PC-9 (cell line): ENCODE measurements around the gene RBCK1. TPM values are rescaled to one million over a fixed set of nuclear protein-coding genes. Genes with fewer than 3 reads are reported as not detected.
"Not testable (repeated sequence)": the region's sequence is repeated elsewhere in the genome, so short reads cannot be mapped to it uniquely, and the experiment has no call there.

Source experiments
- BruUV-seq: library from RNA; stranded (reverse); fragments of 400-500 nt; replicated peaks from 2 replicates; lab custom pipeline; 2021; lab: Mats Ljungman, UMichigan
- CTCF ChIA-PET: fragments of 300-600 bp; sonication (Branson Sonifier 250); formaldehyde crosslinking; loops from one replicate; lab custom pipeline; 2022; ENCODE audit warnings: antibody characterized with exemption; lab: Charles Lee
- POLR2A ChIA-PET: fragments of 300-600 bp; sonication (Branson Sonifier 250); formaldehyde crosslinking; loops from one replicate; lab custom pipeline; 2022; ENCODE audit warnings: antibody characterized with exemption; ENCODE audit not compliant: unreplicated experiment; lab: Charles Lee
- DNase-seq, 2 experiments: peaks; one replicate each; pipeline versions ENCODE4 v3.0.0 to v3.0.0-alpha.2; 2015 to 2022; ENCODE audit warnings: mixed read lengths in 1 of 2
- H2AFZ ChIP-seq: fragments of 200-600 bp; sonication (generic); 2 replicates; pipeline ENCODE4 v1.8.1; 2017; ENCODE audit warnings: antibody characterized with exemption
- H3F3A ChIP-seq: fragments of 200-600 bp; sonication (generic); 2 replicates; pipeline ENCODE4 v1.8.1; 2017; ENCODE audit warnings: antibody characterized with exemption, mild to moderate bottlenecking, low read depth; ENCODE audit not compliant: insufficient read depth
- H3K27ac ChIP-seq: fragments of 200-600 bp; sonication (generic); 2 replicates; pipeline ENCODE4 v1.6.1; 2016; ENCODE audit warnings: mixed run types
- H3K27me3 ChIP-seq: fragments of 200-600 bp; sonication (generic); 2 replicates; pipeline ENCODE4 v1.6.1; 2016; ENCODE audit warnings: low read depth, mixed run types; ENCODE audit not compliant: insufficient read depth
- H3K36me3 ChIP-seq: fragments of 200-600 bp; sonication (generic); 2 replicates; pipeline ENCODE4 v1.6.1; 2016; ENCODE audit warnings: low read depth, mixed run types
- H3K4me1 ChIP-seq: fragments of 200-600 bp; sonication (generic); replicated peaks from 2 replicates; pipeline ENCODE4 v1.6.1; 2016; ENCODE audit warnings: mixed run types; ENCODE audit not compliant: insufficient read depth
- H3K4me2 ChIP-seq: fragments of 200-600 bp; sonication (generic); 2 replicates; pipeline ENCODE4 v1.6.1; 2017; ENCODE audit warnings: mixed run types
- H3K4me3 ChIP-seq: fragments of 200-600 bp; sonication (generic); 2 replicates; pipeline ENCODE4 v1.6.1; 2016; ENCODE audit warnings: mixed run types
- H3K79me2 ChIP-seq: fragments of 200-600 bp; sonication (generic); 2 replicates; pipeline ENCODE4 v1.6.1; 2017; ENCODE audit warnings: low read depth, mixed run types
- H3K9me2 ChIP-seq: fragments of 200-600 bp; sonication (generic); 2 replicates; pipeline ENCODE4 v1.8.1; 2017; ENCODE audit warnings: mild to moderate bottlenecking; ENCODE audit not compliant: insufficient read depth
- H3K9me3 ChIP-seq: fragments of 200-600 bp; sonication (generic); 2 replicates; pipeline ENCODE4 v1.8.1; 2016; ENCODE audit warnings: low read depth; ENCODE audit not compliant: insufficient read depth
- H4K20me1 ChIP-seq: fragments of 200-600 bp; sonication (generic); 2 replicates; pipeline ENCODE4 v1.8.1; 2017; ENCODE audit not compliant: insufficient read depth
- EZH2 ChIP-seq: fragments of 200-600 bp; sonication (generic); IDR thresholded peaks from 2 replicates; pipeline ENCODE4 v1.8.0; 2017; ENCODE audit warnings: antibody characterized with exemption, low read depth
- intact Hi-C: fragments of 100-400 bp; cut with micrococcal nuclease; formaldehyde crosslinking; loops from one replicate; pipeline ENCODE4 v1.10.0; 2022; ENCODE audit not compliant: unreplicated experiment
- total RNA-seq: library from RNA; stranded (reverse); gene quantifications from 2 replicates; pipeline ENCODE4 v1.2.3, GENCODE V29; 2021
- TF ChIP-seq, protein P1 (sequence below): fragments of 200-600 bp; sonication (generic); conservative IDR thresholded peaks from 2 replicates; pipeline ENCODE4 v1.6.1; 2017; ENCODE audit warnings: mixed run types, antibody characterized with exemption, mild to moderate bottlenecking, moderate library complexity

RBCK1 gene
- total RNA-seq, 1 experiment from 2014 or later = 176 TPM

GRCh38 chr20:472889-473292 is 64.8 kb downstream of the RBCK1 start:
- Histone ChIP-seq H4K20me1 (no peaks in the 10 kb centered on the region), H3K27ac (no peak overlapping the region), H3K9me2 (no peaks in the 10 kb centered on the region), H3K4me3 (no peak overlapping the region), H3K4me1 (no peaks in the 10 kb centered on the region), H3K27me3 (no peaks in the 10 kb centered on the region), H3F3A (peaks cover 8% of the 10 kb centered on the region; the same call in 1 of the 2 replicates), H3K79me2 (no peaks in the 10 kb centered on the region), H3K36me3 (0 out of 2 replicates have a peak, but pooled peaks cover 4% of the 10 kb centered on the region), H3K9me3 (peaks cover 3% of the 10 kb centered on the region), H2AFZ (no peak overlapping the region), H3K4me2 (no peak overlapping the region)
- DNase-seq = no peak
- no peak for TF ChIP-seq EZH2
- TF ChIP-seq, protein P1, sequence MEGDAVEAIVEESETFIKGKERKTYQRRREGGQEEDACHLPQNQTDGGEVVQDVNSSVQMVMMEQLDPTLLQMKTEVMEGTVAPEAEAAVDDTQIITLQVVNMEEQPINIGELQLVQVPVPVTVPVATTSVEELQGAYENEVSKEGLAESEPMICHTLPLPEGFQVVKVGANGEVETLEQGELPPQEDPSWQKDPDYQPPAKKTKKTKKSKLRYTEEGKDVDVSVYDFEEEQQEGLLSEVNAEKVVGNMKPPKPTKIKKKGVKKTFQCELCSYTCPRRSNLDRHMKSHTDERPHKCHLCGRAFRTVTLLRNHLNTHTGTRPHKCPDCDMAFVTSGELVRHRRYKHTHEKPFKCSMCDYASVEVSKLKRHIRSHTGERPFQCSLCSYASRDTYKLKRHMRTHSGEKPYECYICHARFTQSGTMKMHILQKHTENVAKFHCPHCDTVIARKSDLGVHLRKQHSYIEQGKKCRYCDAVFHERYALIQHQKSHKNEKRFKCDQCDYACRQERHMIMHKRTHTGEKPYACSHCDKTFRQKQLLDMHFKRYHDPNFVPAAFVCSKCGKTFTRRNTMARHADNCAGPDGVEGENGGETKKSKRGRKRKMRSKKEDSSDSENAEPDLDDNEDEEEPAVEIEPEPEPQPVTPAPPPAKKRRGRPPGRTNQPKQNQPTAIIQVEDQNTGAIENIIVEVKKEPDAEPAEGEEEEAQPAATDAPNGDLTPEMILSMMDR = no peak
- BruUV-seq = no TSS peak
- CTCF ChIA-PET = no interaction called here
- intact Hi-C loops = no loop called here
- POLR2A ChIA-PET = no interaction called here

DNA sequence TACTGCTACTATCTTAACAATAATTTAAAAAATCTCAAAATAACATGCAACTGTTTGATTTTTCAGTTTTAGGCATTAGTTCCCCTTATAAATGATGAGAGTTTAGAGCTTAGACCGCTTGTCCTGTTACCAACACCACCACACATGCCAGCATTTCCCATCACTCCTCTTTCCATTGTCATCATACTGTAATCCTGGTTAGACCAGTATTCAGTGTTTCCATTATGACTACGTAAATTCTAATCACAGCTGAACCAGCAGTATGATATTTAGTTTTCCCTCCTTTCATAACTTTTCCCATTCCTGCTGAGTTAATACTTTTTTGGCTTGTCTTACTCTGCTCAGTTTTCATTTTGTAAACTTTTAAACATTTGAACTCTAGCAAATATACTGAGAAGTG is 66.5 kb downstream of the RBCK1 start:
- Histone ChIP-seq H3K4me1 (no peaks in the 10 kb centered on the region), H3K9me3 (no peaks in the 10 kb centered on the region; the same call in none of the 2 replicates), H3F3A (peaks cover 13% of the 10 kb centered on the region; the same call in 1 of the 2 replicates), H3K36me3 (0 out of 2 replicates have a peak, but pooled peaks cover 12% of the 10 kb centered on the region), H3K27ac (no peak overlapping the region), H3K79me2 (no peaks in the 10 kb centered on the region), H2AFZ (no peak overlapping the region), H3K27me3 (no peaks in the 10 kb centered on the region), H3K4me3 (no peak overlapping the region), H3K4me2 (no peak overlapping the region), H4K20me1 (no peaks in the 10 kb centered on the region), H3K9me2 (no peaks in the 10 kb centered on the region)
- intact Hi-C loops = no loop called here
- ChIA-PET POLR2A (no interaction called here), CTCF (no interaction called here)
- TF ChIP-seq, protein P1 = no peak
- no peak for TF ChIP-seq EZH2
- BruUV-seq = no TSS peak
- no peak for DNase-seq

- ChIA-PET POLR2A (no interaction called here), CTCF (no interaction called here)
- H3K9me3 ChIP-seq = no peaks in the 10 kb centered on the region; the same call in 1 of the 2 replicates
- DNase-seq = no peak
- H3K79me2 ChIP-seq = no peaks in the 10 kb centered on the region
- H3K4me3 ChIP-seq = no peak overlapping the region
- TF ChIP-seq EZH2 = no peak
- TF ChIP-seq, protein P1 = no peak
- H3K4me2 ChIP-seq = no peak overlapping the region
- peaks cover 22% of the 10 kb centered on the region; the same call in 1 of the 2 replicates for H3F3A ChIP-seq
- H3K36me3 ChIP-seq = 0 out of 2 replicates have a peak, but pooled peaks cover 12% of the 10 kb centered on the region
- H3K27ac ChIP-seq = no peak overlapping the region
- no peaks in the 10 kb centered on the region for H3K9me2 ChIP-seq
- intact Hi-C loops = no loop called here
- no peaks in the 10 kb centered on the region for H3K4me1 ChIP-seq
- BruUV-seq = no TSS peak
- no peak overlapping the region for H2AFZ ChIP-seq
- H3K27me3 ChIP-seq = no peaks in the 10 kb centered on the region
- H4K20me1 ChIP-seq = peaks cover 8% of the 10 kb centered on the region; the same call in 1 of the 2 replicates
These were observed 67.6 kb downstream of the RBCK1 start for GRCh38 chr20:475463-476357.

DNA sequence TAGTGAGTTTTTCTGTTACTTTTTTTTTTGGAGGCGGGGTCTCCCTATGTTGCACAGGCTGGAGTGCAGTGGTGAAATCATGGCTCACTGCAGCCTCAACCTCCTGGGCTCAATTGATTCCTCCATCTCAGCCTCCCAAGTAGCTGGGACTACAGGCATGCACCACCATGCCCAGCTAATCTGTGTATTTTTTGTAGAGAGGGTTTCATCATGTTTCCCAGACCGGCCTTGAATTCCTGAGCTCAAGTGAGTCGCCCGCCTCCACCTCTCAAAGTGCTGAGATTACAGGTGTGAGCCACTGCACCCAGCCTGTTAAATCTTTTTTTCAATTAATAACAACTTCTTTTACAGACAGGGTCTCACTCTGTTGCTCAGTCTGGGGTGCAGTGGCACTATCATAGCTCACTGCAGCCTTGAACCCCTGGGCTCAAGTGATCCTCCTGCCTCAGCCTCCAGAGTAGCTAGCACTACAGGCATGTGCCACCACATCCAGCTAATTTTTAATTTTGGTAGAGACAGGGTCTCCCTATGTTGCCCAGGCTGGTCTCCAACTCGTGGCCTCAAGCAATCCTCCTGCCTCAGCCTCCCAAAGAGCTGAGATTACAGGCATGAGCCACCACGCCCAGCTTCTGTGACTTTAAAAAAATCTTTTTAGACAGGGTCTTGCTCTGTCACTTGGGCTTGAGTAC is 68.6 kb downstream of the RBCK1 start:
- H3K4me1 ChIP-seq, H3K4me3 ChIP-seq, H3K9me3 ChIP-seq, H3K79me2 ChIP-seq, H3K27ac ChIP-seq, H2AFZ ChIP-seq, BruUV-seq, H3K27me3 ChIP-seq, POLR2A ChIA-PET, H4K20me1 ChIP-seq, H3K9me2 ChIP-seq, intact Hi-C loops, DNase-seq, H3K4me2 ChIP-seq: not testable (repeated sequence)
- CTCF ChIA-PET = interaction anchor here (0.5 to 0.8 kb wide), 2 partner anchors 34 to 122 kb away, joined by 3 read pairs; no protein-coding TSS in a partner anchor
- Histone ChIP-seq H3K36me3 (0 out of 2 replicates have a peak, but pooled peaks cover 12% of the 10 kb centered on the region), H3F3A (peaks cover 31% of the 10 kb centered on the region; the same call in 1 of the 2 replicates)
